Nucleus accumbens (tissue), 56 donors: ENCODE data around the gene SRP68.

Source experiments
- DNase-seq, 56 donors: peaks; one replicate each; lab custom pipeline; 2025; lab: John Stamatoyannopoulos, UW

Gene SRP68

DNA sequence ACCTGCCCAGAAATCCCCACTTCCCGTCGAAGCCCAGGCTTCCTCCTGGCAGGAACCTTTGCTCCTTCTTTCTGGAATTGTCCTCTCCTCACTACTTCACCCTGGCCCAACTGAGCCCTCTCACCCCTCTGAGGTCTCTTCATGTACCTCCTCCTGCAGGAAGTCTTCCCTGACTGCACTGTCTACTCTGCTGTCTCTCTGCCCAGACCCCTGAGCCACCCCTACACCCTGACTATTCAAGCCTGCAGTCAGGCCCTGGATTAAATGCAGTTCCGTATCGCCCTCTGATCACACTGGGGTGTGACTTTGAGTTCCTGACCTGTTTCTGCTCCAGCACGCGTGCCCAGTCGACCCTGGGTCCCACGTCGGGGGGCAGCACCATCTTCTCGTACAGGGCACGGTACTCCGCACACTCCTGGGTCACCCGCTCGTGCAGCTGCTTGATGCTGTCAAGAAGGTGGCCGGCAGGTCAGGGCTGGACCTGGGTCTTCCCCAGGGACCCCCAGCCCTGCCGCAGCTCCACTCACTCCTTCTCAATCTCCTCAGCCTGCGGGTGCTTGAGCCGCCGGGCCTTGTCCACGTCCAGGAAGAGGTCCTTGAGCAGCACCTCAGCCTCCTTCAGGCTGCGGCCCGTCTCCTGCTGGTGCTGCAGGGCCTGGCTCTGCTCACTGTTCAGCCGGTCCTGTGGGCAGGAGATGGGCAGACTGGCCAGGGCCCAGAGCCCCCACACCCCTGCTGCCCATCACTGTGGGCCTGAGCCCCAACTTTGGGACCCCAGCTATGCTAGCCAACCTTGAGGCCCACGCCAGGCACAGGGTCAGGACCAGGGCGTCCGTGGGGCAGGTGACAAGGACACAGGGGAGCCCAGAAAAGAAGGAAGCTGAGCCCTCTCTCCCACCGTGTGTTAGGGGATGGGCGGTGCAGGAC, 49.1 kb downstream of the SRP68 start:
- no peak for DNase-seq

DNA sequence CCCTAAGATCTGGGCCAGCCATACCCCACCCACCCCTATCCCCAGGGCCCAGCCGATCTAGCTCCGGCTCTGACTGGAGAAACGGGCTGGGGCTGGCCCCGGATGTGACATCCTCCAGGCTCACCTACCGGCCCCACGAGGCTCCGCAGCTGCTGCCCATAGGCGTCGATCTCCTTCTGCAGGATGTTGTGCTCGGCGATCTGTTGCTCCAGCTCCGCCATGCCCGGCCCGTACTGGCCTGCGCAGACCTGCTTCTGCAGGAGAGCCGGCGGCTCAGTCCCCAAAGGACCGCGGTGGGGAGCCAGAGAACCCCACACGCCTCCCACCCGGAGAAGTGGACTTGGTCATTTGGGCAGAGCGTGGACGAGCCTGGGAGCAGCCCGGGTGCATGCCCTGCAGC, 50.0 kb downstream of the SRP68 start:
- DNase-seq: no peak

DNA sequence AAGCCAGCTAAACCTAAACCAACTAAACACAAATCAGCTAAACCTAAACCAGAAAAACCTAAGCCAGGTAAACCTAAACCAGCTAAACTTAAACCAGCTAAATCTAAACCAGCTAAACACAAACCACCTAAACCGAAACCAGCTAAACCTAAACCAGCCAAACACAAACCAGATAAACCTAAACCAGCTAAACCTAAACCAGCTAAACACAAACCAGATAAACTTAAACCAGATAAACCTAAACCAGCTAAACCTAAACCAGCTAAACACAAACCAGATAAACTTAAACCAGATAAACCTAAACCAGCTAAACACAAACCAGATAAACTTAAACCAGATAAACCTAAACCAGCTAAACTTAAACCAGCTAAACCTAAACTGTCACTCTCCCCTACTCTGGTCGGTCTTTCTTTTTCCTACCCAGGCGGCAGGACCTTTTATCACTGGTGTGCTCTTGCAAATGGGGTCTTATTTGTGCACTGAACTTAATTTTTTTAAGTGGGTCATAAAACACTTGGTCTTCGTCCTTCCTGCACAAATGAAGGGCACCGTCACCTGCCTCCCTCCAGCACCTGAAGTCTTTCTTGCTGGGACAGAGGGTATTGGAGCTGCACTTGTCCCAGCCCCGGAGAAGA, 52.4 kb downstream of the SRP68 start:
- DNase-seq: no peak

DNA sequence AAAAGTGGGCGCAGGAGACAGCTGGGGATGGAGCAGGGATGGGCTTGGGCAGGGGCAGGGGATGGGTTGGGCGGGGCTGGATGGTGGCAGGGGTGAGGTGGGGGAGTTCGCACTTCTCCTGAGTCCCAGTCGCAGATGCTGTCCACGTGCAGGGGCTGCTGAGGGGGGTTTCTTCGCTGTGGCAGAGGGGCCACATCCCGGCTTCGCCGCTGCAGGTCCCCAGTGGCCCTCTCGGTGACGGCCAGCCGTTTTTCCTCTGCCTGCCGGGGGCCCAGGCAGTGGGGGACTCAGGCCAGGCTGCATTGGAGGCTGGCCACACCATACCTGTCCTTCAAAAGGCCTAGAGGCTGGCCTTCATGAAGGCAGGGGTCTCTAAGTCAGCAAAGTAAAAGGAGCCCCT, 53.5 kb downstream of the SRP68 start:
- no peak for DNase-seq

DNA sequence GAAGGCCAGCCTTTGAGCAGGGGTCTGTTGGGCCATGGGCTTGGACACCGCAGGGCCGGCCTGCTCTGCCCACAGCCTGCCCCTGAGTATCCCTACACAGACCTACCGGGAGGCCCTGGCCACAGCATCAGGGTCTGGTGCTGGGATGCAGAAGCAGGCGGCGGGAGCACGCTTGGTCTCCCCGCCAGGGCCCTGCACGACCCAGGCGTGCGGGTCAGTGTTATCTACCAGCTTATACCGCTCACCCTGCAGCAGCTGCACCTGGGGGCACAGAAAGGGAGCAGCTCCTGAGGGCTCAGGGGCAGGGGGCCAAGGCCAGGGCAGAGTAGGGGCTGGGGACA, 54.0 kb downstream of the SRP68 start:
- no peak for DNase-seq

DNA sequence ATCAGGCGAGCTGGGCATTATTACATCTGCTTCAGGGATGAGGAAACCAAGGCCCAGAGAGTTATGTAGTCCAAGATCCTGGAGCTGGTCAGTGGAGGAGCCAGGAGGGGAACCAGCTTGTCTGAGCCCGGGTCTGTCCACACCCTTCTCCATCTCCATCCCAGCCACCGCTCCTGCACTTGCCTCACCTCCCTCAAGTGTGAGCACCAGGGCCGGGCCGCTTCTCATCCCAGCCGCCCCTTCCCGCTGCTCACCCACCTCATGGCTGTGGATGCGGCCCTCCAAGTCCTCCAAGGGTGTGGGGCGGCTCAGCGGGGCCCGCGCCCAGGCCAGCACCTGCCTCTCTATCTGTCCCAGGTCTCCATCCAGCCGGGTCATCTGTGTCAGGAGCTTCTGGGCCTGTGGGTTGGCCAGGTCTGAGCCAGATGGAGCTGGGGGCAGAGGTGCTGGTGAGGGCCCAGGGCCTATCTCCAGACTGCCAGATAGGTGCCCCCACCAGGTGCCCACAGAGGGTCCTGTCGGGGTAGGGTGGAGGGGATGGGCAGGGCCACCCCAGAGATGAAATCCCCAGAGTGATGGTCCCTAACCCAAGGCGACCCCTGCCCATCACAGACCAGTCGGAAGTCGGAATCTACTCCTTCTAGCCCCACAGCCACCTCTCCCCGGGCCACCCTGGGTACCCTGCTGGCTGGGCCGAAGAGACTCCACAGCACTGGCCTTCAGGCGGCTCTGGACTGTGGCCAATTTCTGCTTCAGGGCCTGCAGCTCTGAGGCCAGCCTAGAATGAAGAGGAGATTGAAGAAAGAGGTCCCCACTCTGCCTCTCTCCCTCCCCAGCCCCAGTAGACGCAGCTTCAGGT, 54.6 kb downstream of the SRP68 start:
- DNase-seq: no peak

DNA sequence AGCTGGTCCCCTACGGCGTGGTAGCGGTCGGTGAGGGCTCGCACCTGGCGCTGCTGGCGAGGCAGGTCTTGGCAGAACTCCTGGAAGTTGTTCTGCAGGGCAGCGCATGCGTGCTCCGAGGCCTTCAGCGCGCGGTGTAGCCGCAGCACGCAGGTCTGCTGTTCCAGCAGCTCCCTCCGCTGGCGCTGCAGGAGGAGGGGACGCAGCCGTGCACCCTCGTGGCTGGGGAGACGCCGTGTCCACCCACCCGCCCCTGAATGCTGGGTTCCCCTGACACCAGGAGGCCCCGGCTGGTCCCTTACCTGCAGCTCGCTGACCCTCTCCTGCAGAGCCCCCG, 57.4 kb downstream of the SRP68 start:
- DNase-seq: no peak

DNA sequence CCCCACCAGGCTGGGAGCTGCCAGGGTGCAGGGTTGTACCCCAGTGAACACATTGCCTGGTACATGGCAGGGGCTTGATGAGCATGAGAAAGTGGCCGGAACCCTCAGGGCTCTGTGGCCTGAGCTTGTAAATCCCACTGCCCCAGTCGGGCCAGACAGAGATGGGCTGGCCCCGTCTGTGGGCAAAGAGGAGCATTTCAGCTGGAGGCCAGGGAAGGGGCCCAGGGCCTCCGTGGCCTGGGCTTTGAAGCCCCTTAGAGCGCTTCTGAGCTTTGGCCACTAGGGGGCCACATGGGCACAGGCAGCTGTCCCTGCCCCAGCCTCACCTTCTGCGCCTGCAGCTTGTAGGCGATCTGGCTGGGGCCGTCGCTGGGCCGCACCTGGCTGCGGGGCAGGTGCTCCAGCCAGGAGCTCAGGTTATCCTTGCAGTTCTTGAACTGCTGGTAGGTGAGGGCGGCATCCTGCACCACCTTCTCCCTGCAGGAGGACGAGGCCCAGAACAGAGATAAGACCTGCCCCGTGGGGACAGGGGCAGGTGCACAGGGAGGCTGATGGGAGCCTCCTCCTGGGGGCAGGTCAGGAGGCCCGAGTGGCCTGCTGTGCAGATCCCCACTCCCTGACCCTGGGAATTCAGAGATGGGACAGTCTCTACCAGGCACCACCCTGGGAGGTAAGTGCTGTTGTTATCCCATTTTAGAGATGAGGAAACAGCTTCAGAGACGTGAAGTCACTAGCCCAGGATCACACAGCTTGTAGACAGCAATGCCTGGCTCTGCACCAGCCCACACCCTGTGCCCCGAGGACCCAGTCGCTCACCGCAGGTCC, 58.0 kb downstream of the SRP68 start:
- DNase-seq: peak in 33 of 56 donors; percentile 3 to 69 (median 28)

DNA sequence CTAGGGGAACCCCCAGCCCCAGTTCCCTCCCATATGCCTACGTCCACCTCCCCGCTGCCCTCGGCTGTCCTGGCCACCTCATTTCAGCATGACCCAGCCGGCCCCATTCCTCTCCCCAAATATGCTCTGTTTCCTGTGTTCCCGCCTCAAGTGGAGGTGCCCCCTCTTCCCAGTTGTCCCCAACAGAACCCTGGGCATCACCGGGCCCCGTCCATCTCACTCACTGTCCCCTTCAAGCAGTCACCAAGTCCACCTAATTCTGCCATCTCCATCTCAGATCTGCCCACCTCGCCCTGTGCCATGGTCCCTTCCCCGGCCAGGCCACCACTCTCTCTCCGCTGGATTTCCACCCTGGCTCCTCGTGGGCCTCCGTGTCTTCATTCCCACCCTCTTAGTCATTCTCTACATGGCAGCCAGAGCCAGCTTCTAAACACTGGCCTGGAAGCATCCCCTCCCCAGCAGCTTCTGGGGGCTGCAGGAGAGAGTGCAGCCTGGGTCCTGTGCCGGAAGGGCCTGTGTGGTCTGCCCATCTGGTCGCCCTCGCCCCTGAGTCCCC, 58.9 kb downstream of the SRP68 start:
- DNase-seq: no peak

DNA sequence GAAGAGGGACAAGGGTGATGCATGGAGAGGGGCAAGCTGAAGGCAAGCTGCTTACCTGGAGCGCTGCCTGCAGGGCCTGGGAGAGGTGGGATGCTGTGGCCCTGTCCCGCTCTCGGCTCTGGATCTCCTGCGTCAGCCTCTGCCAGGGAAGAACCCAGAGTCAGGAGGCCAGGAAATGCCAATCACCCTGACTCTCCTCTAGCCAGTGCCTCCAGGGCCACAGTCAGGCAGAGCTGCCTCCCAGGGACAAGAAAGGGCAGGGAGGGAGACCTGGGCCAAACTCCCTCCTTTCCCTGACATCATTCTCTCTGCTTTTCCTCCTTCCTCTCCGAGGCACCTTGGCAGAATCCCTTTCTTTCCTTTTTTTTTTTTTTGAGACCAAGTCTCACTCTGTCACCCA, 60.4 kb downstream of the SRP68 start:
- DNase-seq: no peak

DNA sequence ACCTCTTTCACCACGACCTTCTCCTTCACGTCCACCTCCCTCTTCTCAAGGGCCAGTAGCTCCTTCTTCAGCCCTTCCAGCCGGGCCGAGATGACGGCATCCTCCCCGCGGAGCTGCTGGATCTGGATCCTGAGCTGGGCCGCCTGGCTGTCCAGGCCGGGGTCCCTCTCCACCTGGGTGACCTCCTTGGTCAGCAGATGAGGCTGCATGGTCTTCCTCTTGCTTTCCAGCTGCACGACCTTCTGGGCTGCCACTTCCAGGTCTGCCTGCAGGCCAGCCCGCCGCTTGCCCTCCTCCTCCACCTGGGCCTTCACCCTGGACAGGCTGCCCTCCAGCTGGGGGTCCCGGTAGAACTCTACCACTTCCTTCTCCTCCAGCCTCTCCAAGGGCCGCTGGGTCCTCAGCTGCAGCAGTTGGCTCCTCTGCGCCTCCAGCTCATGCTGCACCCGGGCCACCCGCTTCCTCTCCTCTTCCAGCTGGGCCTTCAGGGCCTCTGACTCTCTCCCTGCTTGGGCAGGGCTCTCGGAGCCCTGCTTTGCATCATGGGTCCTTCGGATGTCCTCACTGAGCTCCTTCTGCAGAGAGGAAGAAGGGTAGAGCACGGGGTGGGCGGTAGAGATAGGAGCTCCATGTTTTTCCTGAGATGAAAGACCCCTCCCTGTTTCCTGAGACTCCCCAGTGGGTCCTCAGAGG, 62.2 kb downstream of the SRP68 start:
- no peak for DNase-seq

DNA sequence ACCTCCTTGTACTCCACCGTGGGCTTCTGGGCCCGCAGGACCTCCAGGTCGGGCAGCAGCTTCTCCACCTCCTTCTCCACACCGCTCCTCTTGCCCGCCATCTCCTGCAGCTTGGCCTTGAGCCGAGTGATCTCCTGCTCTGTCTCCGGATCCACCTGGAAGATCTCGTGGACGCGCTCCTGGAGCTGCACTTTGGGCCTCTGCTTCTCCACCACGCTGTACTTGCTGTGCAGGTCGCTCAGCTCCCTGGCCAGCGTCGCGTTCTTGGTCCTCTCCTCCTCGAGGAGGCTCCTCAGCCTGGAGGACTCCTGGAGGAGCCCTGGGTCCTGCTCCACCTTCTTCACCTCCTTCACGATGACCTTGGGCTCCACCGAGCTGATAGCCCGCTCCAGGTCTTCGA, 62.9 kb downstream of the SRP68 start:
- no peak for DNase-seq

DNA sequence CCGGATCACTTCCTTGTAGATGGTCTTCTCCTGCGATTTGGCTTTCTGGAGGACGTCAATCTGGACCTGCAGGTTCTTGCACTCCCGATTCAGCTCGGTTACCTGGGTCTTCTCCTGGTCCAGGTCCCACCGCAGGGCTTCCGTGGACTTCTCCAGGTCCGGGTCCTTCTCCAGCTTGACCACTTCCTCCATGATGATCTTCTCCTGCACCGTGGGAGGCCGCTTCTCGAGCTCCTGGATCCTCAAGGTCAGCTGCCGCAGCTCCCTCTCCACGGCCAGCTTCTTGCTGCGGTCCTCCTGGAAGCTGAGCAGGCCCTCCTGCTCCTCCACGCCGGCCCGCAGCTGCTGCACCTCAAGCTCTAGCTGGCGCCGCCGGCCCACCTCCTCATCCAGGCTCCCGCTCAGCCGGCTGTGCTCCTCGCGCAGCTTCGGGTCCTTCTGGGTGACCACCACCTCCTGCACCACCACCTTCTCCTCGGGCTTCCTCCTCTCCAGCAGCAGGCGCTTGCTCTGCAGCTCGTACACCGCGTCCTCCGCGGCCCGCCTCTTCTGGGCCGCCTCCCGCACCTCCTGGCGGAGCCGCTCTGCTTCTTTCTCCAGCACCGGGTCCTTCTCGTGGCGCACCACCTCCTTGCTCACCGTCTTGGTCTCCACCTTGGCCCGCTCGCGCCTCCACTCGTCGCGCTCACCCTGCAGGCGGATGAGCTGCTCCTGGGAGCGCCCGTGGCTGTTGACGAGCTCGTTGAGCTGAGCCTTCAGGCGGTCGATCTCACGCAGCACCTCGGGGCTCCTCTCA, 63.5 kb downstream of the SRP68 start:
- no peak for DNase-seq

DNA sequence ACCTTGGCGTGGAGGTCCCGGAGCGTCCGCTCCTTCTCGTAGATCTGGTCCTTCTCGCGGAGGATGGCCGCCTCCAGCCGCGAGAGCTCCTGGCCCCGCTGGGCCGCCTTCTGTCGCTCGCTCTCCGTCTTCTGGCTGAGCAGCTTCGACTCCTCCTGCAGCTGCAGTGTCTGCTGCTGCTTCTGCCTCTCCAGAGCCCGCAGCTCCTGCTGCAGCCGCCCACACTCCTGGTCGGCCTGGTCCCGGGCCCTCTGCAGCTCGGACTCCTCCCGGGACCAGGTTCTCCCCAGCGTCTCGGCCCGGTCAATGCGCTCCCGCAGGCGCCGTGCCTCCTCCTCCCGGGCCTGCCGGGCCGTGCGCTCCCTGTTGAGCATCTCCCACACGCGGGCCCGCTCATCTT, 64.1 kb downstream of the SRP68 start:
- DNase-seq: no peak

DNA sequence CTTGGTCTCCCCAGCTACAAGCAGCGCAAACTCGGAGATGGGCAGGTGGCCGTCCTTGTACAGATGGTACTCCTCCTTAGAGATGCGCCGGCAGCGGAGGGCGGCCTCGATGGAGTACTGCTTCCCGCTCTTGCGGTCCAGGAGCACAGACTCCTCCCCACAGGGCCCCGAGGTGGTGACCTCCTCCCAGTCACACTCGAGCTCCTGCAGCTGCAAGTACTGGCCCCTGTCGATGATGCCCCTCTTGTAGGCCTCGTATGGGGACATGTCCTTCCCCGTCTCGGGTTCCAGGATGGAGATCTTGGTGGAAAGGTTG, 64.5 kb downstream of the SRP68 start:
- DNase-seq: no peak

DNA sequence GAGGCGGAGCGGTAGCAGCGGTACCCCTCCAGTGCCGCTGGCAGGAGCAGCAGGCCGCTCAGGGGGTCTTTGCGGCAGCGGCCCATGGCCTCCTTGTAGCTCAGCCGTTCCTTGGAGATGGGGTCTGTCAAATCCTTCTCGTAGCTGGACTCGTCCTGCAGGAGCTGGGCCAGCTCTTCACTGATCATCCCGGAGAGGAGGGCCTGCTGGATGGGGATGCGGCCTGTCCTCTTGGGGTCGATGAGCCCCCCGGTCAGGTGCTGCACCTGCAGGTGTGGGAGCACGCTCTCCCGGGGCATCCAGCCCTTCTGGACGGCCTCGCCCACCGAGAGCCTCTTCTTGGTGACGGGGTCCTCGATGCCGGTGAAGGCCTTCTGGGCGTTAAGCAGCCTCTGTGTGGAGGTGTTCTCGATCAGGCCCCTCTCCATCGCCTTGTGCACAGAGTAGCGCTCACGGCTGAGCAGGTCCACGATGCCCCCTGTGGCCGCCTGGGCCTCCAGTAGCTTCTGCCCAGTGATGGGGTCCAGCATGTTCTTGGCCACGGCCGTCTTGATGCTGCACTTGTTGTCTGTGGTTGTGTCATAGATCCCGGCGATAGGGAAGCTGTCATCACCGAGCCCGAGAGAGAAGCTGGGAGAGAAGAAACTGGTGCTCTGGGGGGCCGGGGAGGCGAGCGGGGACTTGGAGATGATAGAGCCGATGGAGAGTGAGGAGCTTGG, 65.0 kb downstream of the SRP68 start:
- DNase-seq: no peak

DNA sequence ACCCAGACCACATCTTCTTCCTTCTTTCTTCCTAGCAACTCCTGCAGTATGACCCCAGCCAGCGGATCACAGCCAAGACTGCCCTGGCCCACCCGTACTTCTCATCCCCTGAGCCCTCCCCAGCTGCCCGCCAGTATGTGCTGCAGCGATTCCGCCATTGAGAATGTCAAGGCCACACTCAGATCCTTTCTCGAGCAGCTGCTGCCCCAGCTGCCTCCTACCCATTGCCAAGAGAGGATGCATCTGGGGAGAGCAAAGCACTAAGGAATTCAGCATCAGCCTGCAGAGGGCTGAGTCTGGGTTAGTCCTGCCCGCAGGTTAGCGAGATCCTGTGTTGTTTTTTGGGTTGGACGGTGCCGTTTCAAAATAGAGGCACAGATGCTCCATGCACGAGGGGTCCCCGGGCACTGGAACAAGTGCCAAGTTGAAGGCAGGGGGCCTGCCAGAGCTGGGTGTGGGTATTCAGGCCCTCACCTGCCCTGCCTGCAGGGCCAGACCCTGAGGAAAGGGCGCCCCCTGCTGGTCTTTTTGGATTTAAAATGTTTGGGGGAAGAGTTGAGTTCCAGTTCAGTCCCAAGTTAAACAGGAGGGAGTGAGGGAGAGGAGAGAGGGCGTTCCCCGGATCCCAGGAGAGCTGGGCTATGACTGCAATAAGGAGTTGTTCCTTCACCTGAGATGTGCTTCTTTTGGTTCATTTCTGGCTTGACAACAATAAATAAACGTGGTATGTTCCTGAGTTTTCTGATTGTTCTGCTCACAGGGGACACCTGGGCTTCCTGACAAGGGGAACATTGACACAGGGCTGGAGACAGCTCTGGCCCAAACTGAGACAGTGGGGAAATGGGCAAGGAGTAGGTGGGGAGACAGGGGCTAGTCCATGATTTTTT, 66.8 kb downstream of the SRP68 start:
- peak in 50 of 56 donors; percentile 11 to 80 (median 42) for DNase-seq
